CD1c-positive myeloid dendritic cell (primary cell): ENCODE data around the gene POLK.
A peak's percentile ranks its signal among the peaks of the same experiment; 100 is the strongest.
"Not testable (repeated sequence)": the region's sequence is repeated elsewhere in the genome, so short reads cannot be mapped to it uniquely, and the experiment has no call there.

ENCODE experiments used
- DNase-seq: peaks from one replicate; pipeline ENCODE4 v3.0.0-alpha.2; 2016; ENCODE audit errors: extremely low spot score

The POLK gene

DNA sequence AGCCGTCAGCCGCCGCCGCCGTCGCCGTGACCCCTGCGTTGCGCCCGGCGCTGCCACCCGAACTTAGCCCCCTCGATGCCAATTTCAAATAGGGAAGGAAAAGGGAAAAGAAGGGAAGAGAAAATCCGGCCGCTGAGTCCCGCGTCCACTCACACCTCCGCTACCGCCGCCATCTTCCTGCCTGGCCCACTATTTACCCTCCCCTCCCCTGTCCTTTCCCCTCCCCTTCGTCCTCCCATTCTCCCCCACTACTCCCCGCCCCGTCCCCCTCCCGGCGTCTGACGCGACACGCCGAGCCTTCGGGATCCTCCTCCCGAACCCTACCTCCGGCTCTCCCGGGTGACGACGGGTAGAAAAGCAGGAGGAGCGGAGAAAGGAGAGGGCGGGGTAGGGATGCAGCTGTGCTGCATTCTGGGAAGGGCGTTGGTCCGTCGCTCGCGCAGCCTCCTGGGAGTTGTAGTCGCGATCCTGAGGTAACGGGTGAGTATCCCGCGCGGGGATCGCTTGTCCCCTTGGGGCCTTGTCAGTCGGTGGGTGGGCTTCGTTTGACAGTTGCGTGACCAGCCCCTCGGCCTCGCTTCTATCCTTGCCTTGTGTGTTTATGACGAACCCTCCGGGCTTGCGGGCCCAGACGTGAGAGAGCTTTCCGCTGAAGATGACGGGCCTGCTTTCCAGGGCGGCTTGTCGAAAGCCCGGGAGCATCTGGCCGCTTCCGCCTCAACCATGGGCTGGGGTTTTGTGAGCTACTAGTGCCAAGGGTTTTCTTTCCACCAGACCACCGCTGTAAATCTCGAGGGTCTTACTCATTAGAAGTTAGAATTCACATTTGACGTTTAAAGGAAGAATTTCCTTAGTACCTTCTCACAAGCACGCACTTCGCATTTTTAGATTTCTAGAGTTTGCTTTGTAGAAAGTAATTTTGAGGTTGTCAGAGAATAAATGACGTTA lies at the start of gene POLK, which contains the start of gene CERT1:
POLK (plus strand) TSS at position 457 of the 948 bp plus-strand sequence.
CERT1 (minus strand) TSS at position 195 of the 948 bp plus-strand sequence. CDS start 422 bp downstream, outside the sequence.
- DNase-seq = peak; percentile 97

DNA sequence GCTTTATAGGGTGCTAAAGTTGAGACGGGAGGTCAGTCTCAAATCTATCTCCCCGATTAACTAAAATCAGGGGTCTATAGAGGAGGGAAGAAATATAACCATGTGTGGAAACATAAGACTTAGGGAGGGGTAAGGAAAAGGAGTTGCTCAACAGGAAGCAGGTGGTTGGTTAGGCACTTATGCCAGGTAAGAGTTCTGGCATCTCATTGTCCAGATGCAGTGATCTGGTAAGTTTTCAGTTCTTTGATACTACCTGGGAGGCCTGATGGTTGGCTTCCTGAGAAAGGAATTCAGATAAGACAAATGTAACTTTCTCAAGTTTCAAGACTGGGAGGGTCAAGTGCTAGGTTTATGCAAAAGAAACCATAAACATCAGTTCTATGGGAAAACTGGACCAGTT lies 48.0 kb upstream of the POLK start:
- DNase-seq = no peak

DNA sequence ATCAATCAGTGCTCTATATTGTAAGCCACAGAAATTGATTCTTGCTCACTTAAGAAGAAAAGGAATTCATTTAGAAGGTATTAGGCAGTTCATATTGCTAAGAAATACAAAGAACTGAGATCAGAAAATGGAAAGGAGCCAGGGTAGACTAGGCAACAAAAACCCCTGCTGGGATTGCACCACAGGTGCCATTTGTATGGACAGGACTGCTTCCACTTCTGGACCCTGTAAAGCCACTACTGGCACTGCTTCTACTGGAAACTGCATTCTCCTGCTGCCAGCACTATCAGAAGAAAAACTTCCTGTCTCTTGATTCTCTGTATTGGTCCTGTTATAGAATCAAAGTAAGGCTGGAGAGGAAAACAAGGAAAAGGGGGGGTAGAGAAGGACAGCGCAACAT lies 46.2 kb upstream of the POLK start:
- no peak for DNase-seq

DNA sequence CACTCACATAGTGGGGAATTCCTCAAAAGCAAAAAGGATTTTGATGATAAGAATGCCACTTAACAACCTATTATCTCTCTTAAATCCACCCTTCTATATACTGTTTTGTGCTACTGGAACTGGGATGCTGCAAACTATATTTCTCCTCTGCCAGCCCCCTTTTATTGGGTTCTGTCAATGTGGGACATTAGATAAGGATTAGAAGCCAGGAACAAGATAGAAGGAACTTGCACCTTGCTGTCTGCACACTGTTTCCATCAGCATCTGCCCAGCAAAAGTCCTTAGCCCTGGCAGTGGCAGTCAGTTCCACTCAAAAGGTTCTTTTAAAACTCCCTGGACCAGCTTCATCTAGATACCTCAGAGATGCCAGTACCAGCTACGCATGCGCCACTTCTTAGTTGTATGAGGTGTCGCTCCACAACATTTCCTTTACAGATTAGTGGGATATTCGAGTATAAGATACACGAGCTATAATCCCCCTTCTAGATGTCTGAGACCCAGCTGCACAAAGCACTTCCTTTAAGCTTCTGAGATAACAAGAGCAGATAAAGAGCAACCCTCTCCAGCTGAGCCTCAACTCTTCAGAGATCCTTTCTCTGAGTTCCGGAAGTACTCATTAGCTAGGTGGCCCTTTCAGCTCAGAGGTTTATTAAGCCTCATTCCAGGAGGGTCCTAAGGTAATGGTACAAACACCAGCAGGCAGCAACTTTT lies 45.5 kb upstream of the POLK start:
- no peak for DNase-seq

DNA sequence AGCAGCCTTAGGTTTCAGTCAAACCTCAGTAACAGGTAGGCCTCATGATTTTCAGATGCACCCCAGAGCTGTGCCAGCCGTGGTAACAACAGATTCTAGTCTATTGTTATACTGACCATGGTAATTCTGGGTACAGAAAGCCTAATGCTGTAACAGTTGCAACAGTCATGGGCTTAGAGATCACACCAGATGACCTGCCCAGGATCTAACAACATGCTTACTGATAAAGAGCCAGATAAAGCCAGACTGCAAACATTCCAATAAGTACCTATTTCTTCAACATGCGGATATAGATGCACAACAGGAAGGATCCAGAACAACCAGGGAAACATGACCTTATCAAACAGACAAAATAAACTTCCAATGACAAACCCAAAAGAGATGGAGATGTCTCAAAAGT lies 43.1 kb upstream of the POLK start:
- no peak for DNase-seq

DNA sequence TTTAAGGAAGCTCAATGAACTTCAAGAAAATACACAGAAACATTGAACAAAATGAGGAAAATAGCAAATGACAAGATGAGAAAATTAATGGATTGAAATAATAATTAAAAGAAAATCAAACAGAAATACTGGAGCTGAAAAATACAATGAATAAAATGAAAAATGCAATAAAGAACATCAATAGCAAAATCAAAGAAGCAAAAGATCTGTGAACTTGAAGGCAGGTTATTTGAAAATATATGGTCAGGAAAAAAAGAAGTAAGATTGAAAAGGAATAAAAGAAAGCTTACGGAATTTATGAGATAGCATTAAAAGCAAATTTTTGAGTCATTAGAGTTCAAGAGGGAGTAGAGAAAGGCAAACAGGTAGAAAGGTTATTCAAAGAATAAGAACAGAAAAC lies 42.7 kb upstream of the POLK start:
- no peak for DNase-seq

DNA sequence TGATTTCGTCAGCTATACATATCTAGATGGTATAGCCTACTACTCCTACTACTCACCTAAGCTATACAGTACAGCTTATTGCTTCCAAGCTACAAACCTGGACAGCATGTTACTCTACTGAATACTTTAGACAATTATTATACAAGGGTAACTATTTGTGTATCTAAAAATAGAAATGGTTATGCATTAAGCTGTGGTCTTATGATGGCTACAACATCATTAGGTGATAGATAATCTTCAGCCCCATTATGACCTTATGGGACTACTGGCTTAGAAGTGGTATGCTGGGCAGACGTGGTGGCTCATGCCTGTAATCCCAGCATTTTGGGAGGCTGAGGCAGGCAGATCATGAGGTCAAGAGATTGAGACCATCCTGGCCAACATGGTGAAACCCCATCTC lies 40.5 kb upstream of the POLK start:
- DNase-seq = no peak

DNA sequence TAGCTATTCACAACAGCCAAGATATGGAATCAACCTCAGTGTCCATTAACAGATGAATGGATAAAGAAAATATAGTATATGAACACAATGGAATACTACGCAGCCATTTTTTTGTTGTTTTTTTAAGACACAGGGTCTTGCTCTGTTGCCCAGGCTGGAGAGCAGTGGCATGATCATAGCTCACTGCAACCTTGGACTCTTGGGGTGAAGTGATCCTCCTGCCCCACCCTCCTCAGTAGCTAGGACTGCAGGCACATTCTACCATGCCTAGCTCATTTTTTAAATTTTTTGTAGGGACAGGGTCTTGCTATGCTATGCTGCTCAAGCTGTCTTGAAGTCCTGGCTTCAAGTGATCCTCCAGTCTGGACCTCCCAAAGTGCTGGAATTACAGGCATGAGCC lies 38.7 kb upstream of the POLK start:
- DNase-seq = no peak

DNA sequence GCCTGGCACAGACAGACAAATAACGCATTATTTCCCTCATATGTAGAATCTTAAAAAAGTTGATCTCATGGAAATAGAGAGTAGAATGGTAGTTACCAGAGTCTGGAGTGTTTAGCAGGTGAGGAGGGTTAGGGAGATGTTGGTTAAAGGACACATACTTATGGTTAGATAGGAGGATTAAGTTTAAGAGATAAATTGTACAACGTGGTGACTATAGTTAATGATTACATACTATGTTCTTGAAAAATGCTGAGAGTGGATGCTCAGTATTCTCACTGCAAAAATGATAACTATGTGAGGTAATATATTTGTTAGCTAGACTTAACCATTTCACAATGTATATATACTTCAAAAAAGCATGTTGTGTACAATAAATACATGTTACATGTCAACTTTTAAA lies 38.2 kb upstream of the POLK start:
- no peak for DNase-seq

DNA sequence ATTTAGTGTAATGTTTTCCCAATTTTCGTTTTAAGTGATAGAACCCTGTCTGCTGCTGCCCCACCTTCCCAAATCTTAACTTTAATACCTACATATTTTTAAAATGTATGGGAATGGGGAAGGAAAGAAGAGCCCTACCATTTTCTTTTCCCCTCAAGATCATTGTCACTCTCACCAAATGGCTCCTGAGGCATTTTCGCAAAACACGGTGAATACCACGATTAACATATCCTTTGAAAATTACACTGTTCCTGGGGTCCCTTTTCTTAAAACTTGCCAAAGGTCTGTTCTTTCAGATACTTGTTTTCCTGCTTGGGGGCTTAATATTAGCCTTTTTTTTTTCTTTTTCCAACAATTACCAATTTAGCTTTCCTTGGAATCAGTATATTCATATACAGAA lies 36.3 kb upstream of the POLK start:
- no peak for DNase-seq

DNA sequence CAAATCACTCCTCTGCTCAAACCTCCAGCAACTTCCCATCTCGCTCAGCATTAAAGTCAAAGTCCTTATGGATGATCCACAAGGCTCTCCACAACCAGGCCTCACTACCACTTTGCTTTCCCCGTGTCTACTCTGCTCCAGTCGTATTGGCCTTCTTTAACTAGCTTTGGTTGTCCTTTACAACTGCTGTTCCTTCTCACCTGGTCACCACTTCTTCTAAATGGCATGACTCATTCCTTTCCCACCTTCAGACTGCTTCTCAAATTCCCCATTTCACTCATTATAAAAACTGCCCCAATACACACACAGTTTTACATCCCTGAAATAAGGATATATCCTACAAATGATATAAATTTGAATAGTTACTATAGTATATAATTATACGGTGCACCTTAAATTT lies 30.7 kb upstream of the POLK start:
- no peak for DNase-seq

DNA sequence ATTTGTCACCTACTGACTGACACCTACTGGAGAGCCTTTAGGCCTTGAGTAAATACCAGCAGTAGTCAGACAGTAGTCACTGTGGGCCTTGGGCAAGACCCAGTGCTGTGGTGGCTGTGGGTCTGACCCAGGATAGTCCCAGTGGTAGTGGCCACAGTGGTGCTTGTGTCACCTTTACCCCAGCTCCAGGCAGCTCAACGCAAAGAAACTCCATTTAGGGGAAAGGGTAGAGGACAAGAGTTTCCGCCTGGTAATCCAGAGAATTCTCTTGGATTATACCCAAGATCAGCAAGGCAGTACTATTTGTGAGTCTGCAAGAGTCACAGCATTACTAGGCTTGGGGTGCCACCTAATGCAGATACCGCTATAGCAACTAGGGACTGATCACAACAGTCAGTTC lies 29.2 kb upstream of the POLK start:
- DNase-seq = no peak

DNA sequence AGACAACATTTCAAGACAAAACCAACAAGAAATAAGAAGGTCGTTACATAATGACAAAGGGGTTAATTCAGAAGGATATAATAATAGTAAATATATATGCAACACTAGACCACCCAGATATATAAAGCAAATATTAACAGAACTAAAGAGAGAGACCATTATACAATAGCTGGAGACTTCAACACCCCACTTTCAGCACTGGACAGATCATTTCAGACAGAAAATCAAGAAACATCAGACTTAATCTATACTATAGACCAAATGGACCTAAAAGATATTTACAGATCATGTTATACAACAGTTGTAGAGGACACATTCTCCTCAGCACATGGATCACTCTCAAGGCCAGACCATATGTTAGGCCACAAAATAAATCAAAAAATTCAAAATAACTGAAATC lies 27.1 kb upstream of the POLK start:
- no peak for DNase-seq

DNA sequence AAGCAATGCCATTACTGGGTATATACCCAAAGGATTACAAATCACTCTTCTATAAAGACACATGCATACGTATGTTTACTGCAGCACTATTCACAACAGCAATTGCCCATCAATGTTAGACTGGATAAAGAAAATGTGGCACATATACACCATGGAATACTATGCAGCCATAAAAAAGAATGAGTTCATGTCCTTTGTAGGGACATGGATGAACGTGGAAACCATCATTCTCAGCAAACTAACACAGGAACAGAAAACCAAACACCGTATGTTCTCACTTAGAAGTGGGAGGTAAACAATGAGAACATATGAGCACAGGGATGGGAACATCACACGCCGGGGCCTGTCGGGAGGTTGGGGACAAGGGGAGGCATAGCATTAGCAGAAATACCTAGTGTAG lies 21.8 kb upstream of the POLK start:
- DNase-seq = not testable (repeated sequence)

DNA sequence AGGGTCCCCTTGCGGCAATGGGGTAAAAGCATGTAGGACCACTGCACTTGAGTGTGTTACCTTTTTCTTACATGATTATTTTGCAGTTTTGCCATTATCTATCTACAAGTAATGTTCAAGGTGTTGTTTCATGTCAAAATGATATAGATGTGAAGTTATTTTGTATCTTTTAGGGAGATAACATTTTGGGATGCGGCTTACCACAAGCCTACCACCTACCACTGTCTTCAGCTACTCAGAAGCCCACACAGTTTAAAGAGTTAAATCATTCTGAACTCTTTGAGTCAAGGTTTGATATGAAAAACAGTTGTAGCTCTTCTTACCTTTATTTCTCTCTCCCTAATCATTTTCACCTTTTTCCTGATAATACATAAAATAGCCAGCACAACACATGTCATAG lies 20.1 kb upstream of the POLK start:
- no peak for DNase-seq

DNA sequence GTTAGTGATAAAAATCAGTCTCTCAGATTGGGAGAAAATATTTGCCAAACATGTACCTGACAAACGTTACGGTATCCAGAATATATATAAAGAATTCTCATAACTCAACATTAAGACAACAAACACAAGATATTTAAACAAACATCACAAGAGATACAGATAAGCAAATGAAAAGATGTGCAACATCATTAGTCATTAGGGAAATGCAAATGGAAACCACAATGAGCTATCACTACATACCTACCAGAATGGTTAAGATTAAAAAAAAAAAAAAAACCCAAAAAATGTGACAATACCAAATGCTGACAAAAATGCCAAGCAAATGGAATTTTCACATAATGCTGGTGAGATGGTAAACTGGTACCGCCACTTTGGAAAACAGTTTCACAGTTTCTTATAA lies 15.7 kb upstream of the POLK start:
- no peak for DNase-seq

DNA sequence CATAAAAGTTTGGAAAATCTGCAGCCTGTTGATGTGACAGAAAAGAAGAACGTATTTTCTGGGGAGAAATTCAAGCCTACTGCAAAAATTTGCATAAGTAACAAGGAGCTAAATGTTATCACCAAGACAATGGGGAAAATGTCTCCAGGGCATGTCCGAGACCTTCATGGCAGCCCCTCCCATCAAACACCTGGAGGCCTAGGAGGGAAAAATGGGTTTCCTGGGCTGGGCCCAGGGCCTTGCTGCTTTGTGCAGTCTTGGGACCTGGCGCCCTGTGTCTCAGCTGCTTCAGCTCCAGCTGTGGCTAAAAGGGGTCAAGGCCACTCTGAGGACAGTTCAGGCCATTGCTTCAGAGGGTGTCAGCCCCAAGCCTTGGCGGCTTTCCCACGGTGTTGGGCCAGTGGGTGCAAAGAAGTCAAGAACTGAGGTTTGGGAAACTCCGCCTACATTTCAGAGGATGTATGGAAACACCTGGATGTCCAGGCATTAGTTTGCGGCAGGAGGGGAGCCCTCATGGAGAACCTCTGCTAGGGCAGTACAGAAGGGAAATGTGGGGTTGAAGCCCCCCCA lies 13.4 kb upstream of the POLK start:
- DNase-seq = no peak

DNA sequence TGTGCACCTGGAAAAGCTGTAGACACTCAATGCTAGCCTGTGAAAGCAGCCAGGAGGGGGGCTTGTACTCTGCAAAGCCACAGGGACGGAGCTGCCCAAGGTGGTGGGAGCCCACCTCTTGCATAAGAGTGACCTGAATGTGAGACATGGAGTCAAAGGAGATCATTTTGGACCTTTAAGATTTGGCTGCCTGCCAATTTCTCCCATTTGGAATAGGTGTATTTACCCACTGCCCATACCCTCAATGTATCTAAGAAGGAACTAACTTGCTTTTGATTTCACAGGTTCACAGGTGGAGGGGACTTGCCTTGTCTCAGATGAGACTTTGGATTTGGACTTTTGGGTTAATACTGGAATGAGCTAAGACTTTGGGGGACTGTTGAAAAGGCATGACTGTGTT lies 12.8 kb upstream of the POLK start:
- DNase-seq = not testable (repeated sequence)

DNA sequence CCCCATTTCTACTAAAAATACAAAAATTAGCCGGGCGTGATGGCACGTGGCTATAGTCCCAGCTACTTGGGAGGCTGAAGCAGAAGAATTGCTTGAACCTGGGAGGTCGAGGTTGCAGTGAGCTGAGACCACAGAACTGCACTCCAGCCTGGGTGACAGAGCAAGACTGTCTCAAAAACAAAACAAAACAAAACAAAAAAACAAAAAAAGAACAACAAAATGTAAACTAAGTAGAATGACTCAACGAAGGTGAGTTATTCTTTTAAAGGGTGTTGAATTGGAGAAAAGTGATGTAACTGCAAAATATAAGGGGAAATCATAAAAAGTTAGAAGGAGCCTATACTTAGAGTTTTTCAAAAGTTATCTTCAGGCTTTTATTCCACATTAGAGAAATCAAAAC lies 6.6 kb upstream of the POLK start:
- not testable (repeated sequence) for DNase-seq

DNA sequence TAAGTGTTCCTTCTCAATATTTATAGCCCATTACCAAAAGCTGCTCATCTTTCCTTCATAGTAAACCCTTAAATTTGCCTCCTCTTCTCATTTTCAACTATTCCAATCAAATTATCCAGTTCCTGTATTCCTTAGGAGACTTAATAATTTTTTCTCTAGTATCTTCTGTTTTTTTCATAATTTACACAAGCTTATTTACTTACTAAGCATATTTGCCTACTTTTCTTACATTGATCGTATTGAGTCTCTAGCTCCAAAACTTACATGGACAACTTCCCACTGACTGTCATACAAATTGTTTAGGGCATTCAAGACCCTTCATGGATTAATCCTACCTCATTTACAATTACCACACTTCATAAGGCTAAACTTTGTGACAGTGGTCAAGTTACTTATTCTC lies 3.9 kb upstream of the POLK start:
- no peak for DNase-seq

DNA sequence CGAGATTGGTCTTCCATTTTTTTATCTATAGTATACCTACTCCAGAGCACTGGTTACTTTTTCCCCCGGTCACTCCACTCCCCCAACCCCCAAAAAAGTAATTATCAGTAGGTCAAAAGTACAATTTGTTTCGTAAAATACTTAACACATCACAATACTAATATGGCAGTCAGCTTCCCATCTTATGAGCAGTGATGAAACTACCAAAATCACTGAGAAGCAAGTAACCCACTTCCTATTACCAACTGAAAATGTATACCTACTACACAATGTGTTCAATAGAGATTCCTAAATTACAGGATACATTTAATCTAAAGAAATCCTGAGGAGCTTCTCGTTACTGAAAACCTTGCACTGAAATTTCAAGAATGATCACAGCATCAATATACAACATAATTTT lies 2.1 kb upstream of the POLK start:
- DNase-seq = peak; percentile 42

DNA sequence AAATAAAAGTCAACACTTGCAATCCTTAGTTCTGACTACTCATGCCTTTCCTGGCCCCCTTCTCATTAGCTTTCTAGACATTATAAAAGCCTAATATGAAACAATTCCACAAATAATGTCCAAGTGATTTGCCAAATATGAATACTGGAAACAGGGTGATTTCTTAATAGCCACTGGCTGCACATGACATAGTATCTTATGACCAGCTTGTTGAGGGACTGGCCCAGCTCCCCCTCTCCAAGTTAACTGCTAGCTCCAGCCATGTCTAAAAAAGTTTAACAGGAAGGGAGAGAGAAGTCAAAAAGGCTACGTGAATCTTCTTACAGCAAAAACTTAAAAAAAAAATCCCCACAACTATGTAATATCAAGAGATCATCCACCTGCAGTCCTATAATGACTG lies 1.7 kb upstream of the POLK start:
- DNase-seq = peak; percentile 60

DNA sequence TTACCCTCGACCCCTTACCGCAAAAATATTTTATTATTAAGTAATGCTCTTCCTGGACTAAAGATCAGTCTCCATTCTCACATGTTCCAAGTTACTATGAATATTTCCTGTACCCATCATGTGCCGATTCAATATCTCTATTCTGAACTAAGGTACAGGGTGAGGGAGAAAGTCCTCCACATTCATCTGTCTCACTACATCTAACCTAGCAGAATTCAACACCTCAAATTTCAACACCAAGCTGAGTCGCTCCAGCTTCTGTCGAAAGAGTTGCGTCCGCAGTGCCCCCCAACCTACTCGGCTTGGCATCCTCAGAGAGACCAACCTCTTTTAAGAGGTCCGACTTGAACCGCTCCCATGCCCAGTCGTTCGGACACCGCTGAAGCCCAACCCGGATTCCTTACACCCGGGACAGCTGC lies 1.3 kb upstream of the POLK start:
- peak; percentile 31 for DNase-seq
